Small intestine (tissue), 16 donors: ENCODE measurements around the gene BLOC1S2. TPM values are rescaled to one million over a fixed set of nuclear protein-coding genes. Genes with fewer than 3 reads are reported as not detected.

Experiments used
- DNase-seq, 2 donors: peaks; one replicate each; pipeline versions ENCODE4 v3.0.0 to v3.0.0-alpha.2; 2013
- FAIRE-seq: peaks from 2 replicates; lab custom pipeline; 2012; peaks lifted over from hg19 to GRCh38; lab: Jason Lieb, UNC
- H3K27ac ChIP-seq, 3 donors: one replicate each; pipeline ENCODE4 v1.5.1; 2013; ENCODE audit warnings: low read length in 2 of 3, mild to moderate bottlenecking in 2 of 3, control low read depth in 1 of 3, inconsistent platforms in 1 of 3, low read depth in 1 of 3, moderate library complexity in 1 of 3
- H3K27me3 ChIP-seq, 3 donors: one replicate each; pipeline ENCODE4 v1.6.1; 2013; ENCODE audit warnings: low read length in 3 of 3, inconsistent platforms in 1 of 3; ENCODE audit not compliant: control insufficient read depth in 3 of 3, insufficient read depth in 3 of 3
- H3K36me3 ChIP-seq, 3 donors: one replicate each; pipeline ENCODE4 v1.6.1; 2013; ENCODE audit warnings: low read length in 3 of 3, inconsistent platforms in 1 of 3, low read depth in 1 of 3, mild to moderate bottlenecking in 1 of 3, moderate library complexity in 1 of 3; ENCODE audit not compliant: control insufficient read depth in 3 of 3, insufficient read depth in 2 of 3
- H3K4me1 ChIP-seq, 3 donors: one replicate each; pipeline ENCODE4 v1.6.1; 2013; ENCODE audit warnings: low read length in 2 of 3, inconsistent platforms in 1 of 3, low read depth in 1 of 3, mild to moderate bottlenecking in 1 of 3, moderate library complexity in 1 of 3; ENCODE audit not compliant: control insufficient read depth in 3 of 3, insufficient read depth in 2 of 3
- H3K4me3 ChIP-seq, 3 donors: one replicate each; pipeline ENCODE4 v1.5.1; 2013; ENCODE audit warnings: low read length in 3 of 3, control low read depth in 1 of 3, inconsistent platforms in 1 of 3, low read depth in 1 of 3, mild to moderate bottlenecking in 1 of 3, moderate library complexity in 1 of 3
- H3K9me3 ChIP-seq, 2 donors: one replicate each; pipeline ENCODE4 v1.6.1; 2013; ENCODE audit warnings: low read depth in 1 of 2, low read length in 1 of 2; ENCODE audit not compliant: control insufficient read depth in 2 of 2, insufficient read depth in 1 of 2
- WGBS, 3 donors: extraction: QIAGEN DNeasy Blood & Tissue Kit; methylation state at CpG; one replicate each; pipeline ENCODE4 v1.1.7; 2013; 5-methylcytosine and 5-hydroxymethylcytosine counted together
- long read RNA-seq, 10 donors: transcript quantifications; one replicate each; lab custom pipeline, GENCODE V29; 2026
- polyA plus RNA-seq, 4 donors: library from polyadenylated mRNA; stranded (reverse) in 3 of 4; unstranded in 1 of 4; fragments of 200-250 nt in 3 of 4; fragments of 120-200 nt in 1 of 4; gene quantifications; one replicate each; pipeline versions ENCODE4 v1.2.1 to v1.2.3, GENCODE V29; 2013
- donor health status: healthy with polysubstance abuse.
- donor health status: control.
- donor health status: control.
- donor health status: Bipolar disorder and iron deficiency.
- donor health status: healthy.

BLOC1S2 gene
- polyA plus RNA-seq: 10 to 100 TPM; 33.3 to 47.6 (median 38.3) TPM
- long read RNA-seq, donor 1, transcript BLOC1S2-202 (5 exons, 1,249 nt): major isoform, 49 of 95 reads
- long read RNA-seq, donor 1, transcript BLOC1S2-203 (4 exons, 2,024 nt): minor isoform, 18 of 95 reads
- long read RNA-seq, donor 1, partial matches to known transcripts: 28 of 95 reads
- long read RNA-seq, donor 1, other reads (novel, unspliced or antisense): 0 of 95 reads
- long read RNA-seq, donor 2, transcript BLOC1S2-202 (5 exons, 1,249 nt): major isoform, 11 of 21 reads
- long read RNA-seq, donor 2, partial matches to known transcripts: 8 of 21 reads
- long read RNA-seq, donor 2, other reads (novel, unspliced or antisense): 0 of 21 reads
- long read RNA-seq, donor 3, transcript BLOC1S2-202 (5 exons, 1,249 nt): major isoform, 11 of 17 reads
- long read RNA-seq, donor 3, transcript BLOC1S2-203 (4 exons, 2,024 nt): minor isoform, 6 of 17 reads
- long read RNA-seq, donor 3, partial matches to known transcripts: 0 of 17 reads
- long read RNA-seq, donor 3, other reads (novel, unspliced or antisense): 0 of 17 reads
- long read RNA-seq, donor 4, partial matches to known transcripts: 0 of 1 reads
- long read RNA-seq, donor 4, other reads (novel, unspliced or antisense): 0 of 1 reads
- long read RNA-seq, donor 5, partial matches to known transcripts: 0 of 2 reads
- long read RNA-seq, donor 5, other reads (novel, unspliced or antisense): 0 of 2 reads
- long read RNA-seq, donor 6, transcript BLOC1S2-203 (4 exons, 2,024 nt): major isoform, 7 of 17 reads
- long read RNA-seq, donor 6, partial matches to known transcripts: 7 of 17 reads
- long read RNA-seq, donor 6, other reads (novel, unspliced or antisense): 0 of 17 reads
- long read RNA-seq, donor 7: 0 reads
- long read RNA-seq, donor 8, partial matches to known transcripts: 0 of 2 reads
- long read RNA-seq, donor 8, other reads (novel, unspliced or antisense): 0 of 2 reads
- long read RNA-seq, donor 9, partial matches to known transcripts: 6 of 13 reads
- long read RNA-seq, donor 9, other reads (novel, unspliced or antisense): 0 of 13 reads
- long read RNA-seq, donor 10, transcript BLOC1S2-203 (4 exons, 2,024 nt): minor isoform, 7 of 20 reads
- long read RNA-seq, donor 10, transcript BLOC1S2-202 (5 exons, 1,249 nt): major isoform, 13 of 20 reads
- long read RNA-seq, donor 10, partial matches to known transcripts: 0 of 20 reads
- long read RNA-seq, donor 10, other reads (novel, unspliced or antisense): 0 of 20 reads

GRCh38 chr10:100286051-100287033 lies at the start of gene BLOC1S2:
Gene BLOC1S2, minus strand, starts transcription at chr10:100286680. Its CDS starts 21 bp downstream, at chr10:100286659.
- DNase-seq (peak; percentile 81 to 93), FAIRE-seq (no peak)
- Histone ChIP-seq H3K4me1 (peaks cover 0 to 26% (median 0%) of the 10 kb centered on the region in 3 donors), H3K36me3 (peaks cover 2 to 9% (median 3%) of the 10 kb centered on the region in 3 donors), H3K4me3 (peak within 1 kb of the TSS; percentile 70 to 96 (median 81)), H3K27me3 (no peaks in the 10 kb centered on the region), H3K9me3 (no peaks in the 10 kb centered on the region), H3K27ac (peak within 1 kb of the TSS; percentile 87 to 91 (median 91))
- 2% methylated on average over 63 of the region's 63 CpGs for WGBS, 3 donors

- DNase-seq (no peak), FAIRE-seq (no peak)
- Histone ChIP-seq H3K36me3 (no peaks in the 10 kb centered on the region), H3K4me3 (no peak overlapping the region), H3K9me3 (no peaks in the 10 kb centered on the region), H3K27me3 (peaks cover 0 to 33% (median 0%) of the 10 kb centered on the region in 3 donors), H3K27ac (no peak overlapping the region), H3K4me1 (peaks cover 0 to 3% (median 0%) of the 10 kb centered on the region in 3 donors)
- 75 to 86% (median 79%) methylated on average over 9 of the region's 9 CpGs for WGBS, 3 donors
Measured at GRCh38 chr10:100334762-100335161, 48.3 kb upstream of the BLOC1S2 start.

DNA sequence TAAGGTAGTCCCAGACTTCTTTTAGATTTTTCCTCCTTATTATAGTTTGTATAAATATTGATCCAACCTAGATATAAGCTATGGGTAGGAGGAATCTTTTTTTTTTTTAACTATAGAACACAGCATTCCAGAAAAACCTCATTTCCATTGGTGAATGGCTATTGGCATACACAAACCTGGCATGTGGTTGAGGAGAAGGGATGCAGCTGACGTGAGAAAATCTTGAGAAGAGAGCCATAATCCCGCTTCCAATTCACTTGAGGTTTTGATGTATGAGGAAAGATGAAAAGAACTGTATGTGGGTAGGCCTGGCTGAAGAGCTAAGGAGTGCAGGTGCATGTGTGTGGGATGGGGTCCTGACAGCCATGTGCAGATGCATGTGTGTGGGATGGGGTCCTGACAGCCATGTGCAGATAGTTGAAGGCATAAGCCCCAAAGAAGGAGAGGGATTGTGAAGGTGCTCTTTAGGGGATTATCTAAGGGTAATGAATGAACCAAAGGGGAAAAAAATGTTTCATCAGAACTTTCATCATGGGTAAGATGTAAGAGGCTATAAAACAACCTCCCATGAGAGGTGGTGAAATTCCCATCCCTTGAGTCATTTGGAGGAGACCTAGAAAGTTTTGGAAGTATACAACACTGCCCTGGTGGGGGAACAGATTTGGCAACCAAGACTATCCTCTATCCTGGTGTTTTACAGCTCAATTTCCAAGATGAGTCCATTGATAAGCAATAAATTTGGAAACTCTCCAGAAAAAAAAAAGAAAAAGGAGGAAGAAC lies 47.4 kb upstream of the BLOC1S2 start:
- H3K4me1 ChIP-seq: peaks cover 0 to 2% (median 0%) of the 10 kb centered on the region in 3 donors
- no peak overlapping the region for H3K27ac ChIP-seq
- no peaks in the 10 kb centered on the region for H3K9me3 ChIP-seq
- H3K27me3 ChIP-seq: peaks cover 0 to 41% (median 0%) of the 10 kb centered on the region in 3 donors
- no peak for DNase-seq
- no peak overlapping the region for H3K4me3 ChIP-seq
- H3K36me3 ChIP-seq: no peaks in the 10 kb centered on the region
- no peak for FAIRE-seq
- WGBS, 3 donors: 82 to 87% (median 85%) methylated on average over 2 of the region's 2 CpGs

DNA sequence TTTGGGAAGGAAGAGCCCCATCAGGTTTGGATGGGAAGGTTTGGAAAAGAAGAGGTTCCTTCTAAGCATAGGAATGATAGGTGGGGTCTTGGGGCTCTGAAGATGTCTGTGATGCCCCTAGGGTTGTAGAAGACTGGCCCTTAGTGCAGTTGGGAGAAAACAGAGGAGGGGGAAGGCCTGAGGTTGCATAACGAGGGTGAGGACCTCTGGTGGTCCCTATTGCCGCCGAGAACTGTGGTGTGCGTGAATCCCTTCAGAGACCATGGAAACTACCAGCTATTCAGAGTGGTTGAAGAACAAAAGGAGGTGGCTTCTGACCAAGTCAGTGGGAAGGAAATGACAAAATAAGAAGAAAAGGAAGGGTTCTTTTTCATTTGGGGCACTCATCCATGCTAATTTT lies 46.6 kb upstream of the BLOC1S2 start:
- no peaks in the 10 kb centered on the region for H3K36me3 ChIP-seq
- FAIRE-seq: no peak
- no peak for DNase-seq
- WGBS, 3 donors: 59 to 73% (median 63%) methylated on average over 4 of the region's 4 CpGs
- H3K4me1 ChIP-seq: no peaks in the 10 kb centered on the region
- H3K27me3 ChIP-seq: peaks cover 0 to 46% (median 0%) of the 10 kb centered on the region in 3 donors
- no peak overlapping the region for H3K27ac ChIP-seq
- no peaks in the 10 kb centered on the region for H3K9me3 ChIP-seq
- no peak overlapping the region for H3K4me3 ChIP-seq

DNA sequence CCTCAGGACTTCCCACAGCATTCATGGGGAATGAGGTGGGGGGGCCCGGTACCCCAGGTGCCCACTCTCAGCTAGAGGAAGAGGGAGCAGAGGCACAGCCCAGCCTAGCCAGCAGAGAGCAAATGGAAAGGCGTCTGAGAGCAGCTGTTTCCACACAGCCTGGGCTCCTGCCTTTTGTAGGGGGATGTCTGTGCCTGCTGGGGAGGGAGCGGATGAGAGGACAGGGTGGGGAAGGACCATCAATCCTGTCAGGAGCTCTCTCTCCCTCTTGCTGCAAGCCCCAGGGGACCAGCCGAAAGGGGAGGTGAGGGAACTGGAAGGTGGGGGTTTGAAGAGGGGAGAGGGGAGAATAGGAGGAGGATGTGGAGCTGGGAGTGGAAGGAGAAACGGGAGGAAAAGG lies 43.6 kb upstream of the BLOC1S2 start, which contains the start of gene PKD2L1:
Gene PKD2L1 (minus strand): TSS at position 150 of the 400 bp plus-strand sequence. CDS start 125 bp downstream, at position 25.
- FAIRE-seq: no peak
- WGBS, 3 donors: 57 to 74% (median 73%) methylated on average over 5 of the region's 5 CpGs
- DNase-seq: no peak
- H3K36me3 ChIP-seq: no peaks in the 10 kb centered on the region
- H3K9me3 ChIP-seq: no peaks in the 10 kb centered on the region
- no peak within 1 kb of the TSS for H3K27ac ChIP-seq
- H3K27me3 ChIP-seq: peaks cover 0 to 46% (median 0%) of the 10 kb centered on the region in 3 donors
- H3K4me3 ChIP-seq: no peak within 1 kb of the TSS
- no peaks in the 10 kb centered on the region for H3K4me1 ChIP-seq

DNA sequence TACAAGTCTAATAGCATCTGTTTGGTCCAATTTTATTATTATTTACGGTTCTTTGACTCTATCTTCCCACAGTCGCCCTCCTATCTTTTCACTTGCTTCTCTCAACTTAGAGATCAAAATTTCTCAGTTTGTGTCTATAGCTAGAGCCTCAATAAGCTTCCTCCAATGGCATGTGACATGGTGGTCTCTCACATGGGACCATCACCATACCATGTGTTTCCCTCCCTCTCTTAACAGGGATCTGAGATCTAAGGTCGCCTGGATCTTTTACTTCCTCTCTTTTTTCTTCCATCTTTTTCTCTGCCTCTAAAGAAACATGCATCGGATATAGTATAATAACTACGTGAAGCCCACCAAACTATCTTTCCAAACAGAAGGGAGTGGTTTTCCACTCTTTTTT lies 41.7 kb upstream of the BLOC1S2 start:
- FAIRE-seq: no peak
- no peak overlapping the region for H3K27ac ChIP-seq
- H3K27me3 ChIP-seq: peaks cover 0 to 34% (median 0%) of the 10 kb centered on the region in 3 donors
- H3K36me3 ChIP-seq: no peaks in the 10 kb centered on the region
- no peak for DNase-seq
- H3K4me1 ChIP-seq: no peaks in the 10 kb centered on the region
- 63 to 69% (median 65%) methylated on average over 5 of the region's 5 CpGs for WGBS, 3 donors
- H3K4me3 ChIP-seq: no peak overlapping the region
- no peaks in the 10 kb centered on the region for H3K9me3 ChIP-seq

GRCh38 chr10:100327718-100328009 lies 41.2 kb upstream of the BLOC1S2 start:
- no peak overlapping the region for H3K4me3 ChIP-seq
- WGBS, 3 donors: 73 to 84% (median 81%) methylated on average over 3 of the region's 3 CpGs
- no peaks in the 10 kb centered on the region for H3K36me3 ChIP-seq
- FAIRE-seq (no peak), DNase-seq (no peak)
- H3K27me3 ChIP-seq: peaks cover 0 to 31% (median 0%) of the 10 kb centered on the region in 3 donors
- H3K9me3 ChIP-seq: no peaks in the 10 kb centered on the region
- no peak overlapping the region for H3K27ac ChIP-seq
- H3K4me1 ChIP-seq: no peaks in the 10 kb centered on the region
